Esophagus squamous epithelium (tissue), 5 donors: ENCODE data around the gene CIAO3. TPM values are rescaled to one million over a fixed set of nuclear protein-coding genes. Genes with fewer than 3 reads are reported as not detected.

Source experiments
- DNase-seq: peaks from one replicate; lab custom pipeline; 2025; lab: John Stamatoyannopoulos, UW
- H3K27ac ChIP-seq, 4 donors: fragments of 200-600 bp; sonication (generic); one replicate each; pipeline ENCODE4 v1.5.1; 2016 to 2019; ENCODE audit warnings: mild to moderate bottlenecking in 1 of 4
- H3K27me3 ChIP-seq, 4 donors: fragments of 200-600 bp; sonication (generic); 1 replicate in 3 of 4; 2 replicates in 1 of 4; pipeline versions ENCODE4 v1.5.1 to v1.6.0; 2017 to 2021; ENCODE audit warnings: antibody characterized with exemption in 1 of 4
- H3K36me3 ChIP-seq, 3 donors: fragments of 200-600 bp; sonication (generic); one replicate each; pipeline ENCODE4 v1.5.1; 2016 to 2019
- H3K4me1 ChIP-seq, 3 donors: fragments of 200-600 bp; sonication (generic); one replicate each; pipeline ENCODE4 v1.5.1; 2017 to 2019
- H3K4me3 ChIP-seq, 4 donors: fragments of 200-600 bp; sonication (generic); 1 replicate in 3 of 4; 2 replicates in 1 of 4; pipeline ENCODE4 v1.5.1; 2016 to 2019; ENCODE audit warnings: mild to moderate bottlenecking in 2 of 4, moderate library complexity in 1 of 4
- H3K9me3 ChIP-seq, 3 donors: fragments of 200-600 bp; sonication (generic); one replicate each; pipeline ENCODE4 v1.5.1; 2016 to 2019
- POLR2A ChIP-seq, 4 donors: fragments of 450-650 bp; IDR thresholded peaks; one replicate each; pipeline ENCODE4 v1.6.1; 2017; ENCODE audit warnings: antibody characterized with exemption in 4 of 4, mild to moderate bottlenecking in 4 of 4, moderate library complexity in 3 of 4
- WGBS, 2 donors: methylation state at CpG; one replicate each; pipeline ENCODE4 v1.1.5; 2018; 5-methylcytosine and 5-hydroxymethylcytosine counted together
- intact Hi-C: fragments of 100-400 bp; cut with DNase I; formaldehyde crosslinking; loops from one replicate; pipeline ENCODE4 v1.15.0; 2022
- total RNA-seq, 4 donors: library from RNA; depleted of rRNA; stranded (reverse); fragments of >200 nt; gene quantifications; one replicate each; pipeline ENCODE4 v1.1.0, GENCODE V29; 2016
- TF ChIP-seq, protein P1 (sequence below), 6 experiments: fragments of 450-650 bp in 4 of 6; fragments of 200-600 bp in 2 of 6; sonication (generic) in 2 of 6; IDR thresholded peaks; one replicate each; pipeline ENCODE4 v1.5.1; 2016 to 2019; ENCODE audit warnings: antibody characterized with exemption in 6 of 6, mild to moderate bottlenecking in 4 of 6, moderate library complexity in 4 of 6
- donor health status: DM: yes; HTN: yes; CAD: no.

The CIAO3 gene
- total RNA-seq, 4 donors from 2014 or later: 29.7 to 34.5 (median 33.2) TPM

DNA sequence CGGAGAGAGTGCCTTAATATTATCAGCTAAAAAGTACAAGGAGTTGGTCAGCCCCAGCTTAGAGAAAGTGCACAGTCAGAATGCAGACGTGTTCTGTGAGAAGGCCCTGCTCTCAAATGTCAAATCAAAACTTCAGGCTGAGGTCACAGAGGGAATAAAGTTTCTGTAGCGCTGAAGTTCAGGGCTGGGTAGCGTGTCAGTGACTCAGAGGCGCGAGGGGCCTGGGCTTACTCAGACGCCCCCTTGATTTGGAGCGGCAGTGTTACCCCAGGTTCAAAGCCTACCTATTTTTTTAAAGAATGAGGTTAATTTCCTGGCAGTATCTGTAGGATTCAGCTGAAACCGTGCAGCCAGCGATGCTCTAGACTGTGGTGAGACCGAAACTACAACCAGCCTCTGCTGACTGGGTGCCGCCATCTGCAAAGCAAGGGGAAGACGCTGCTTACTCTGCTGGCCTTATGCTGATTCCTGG is 4.8 kb downstream of the CIAO3 start:
- H3K36me3 ChIP-seq: peaks cover 35 to 84% (median 35%) of the 10 kb centered on the region in 3 donors
- 89 to 90% methylated on average over 10 to 13 of the region's 13 CpGs for WGBS, 2 donors
- intact Hi-C loops: no loop called here
- peaks cover 11 to 25% (median 11%) of the 10 kb centered on the region in 3 donors for H3K4me1 ChIP-seq
- TF ChIP-seq POLR2A (IDR thresholded peaks at IDR 0.05): no peak
- TF ChIP-seq, protein P1, sequence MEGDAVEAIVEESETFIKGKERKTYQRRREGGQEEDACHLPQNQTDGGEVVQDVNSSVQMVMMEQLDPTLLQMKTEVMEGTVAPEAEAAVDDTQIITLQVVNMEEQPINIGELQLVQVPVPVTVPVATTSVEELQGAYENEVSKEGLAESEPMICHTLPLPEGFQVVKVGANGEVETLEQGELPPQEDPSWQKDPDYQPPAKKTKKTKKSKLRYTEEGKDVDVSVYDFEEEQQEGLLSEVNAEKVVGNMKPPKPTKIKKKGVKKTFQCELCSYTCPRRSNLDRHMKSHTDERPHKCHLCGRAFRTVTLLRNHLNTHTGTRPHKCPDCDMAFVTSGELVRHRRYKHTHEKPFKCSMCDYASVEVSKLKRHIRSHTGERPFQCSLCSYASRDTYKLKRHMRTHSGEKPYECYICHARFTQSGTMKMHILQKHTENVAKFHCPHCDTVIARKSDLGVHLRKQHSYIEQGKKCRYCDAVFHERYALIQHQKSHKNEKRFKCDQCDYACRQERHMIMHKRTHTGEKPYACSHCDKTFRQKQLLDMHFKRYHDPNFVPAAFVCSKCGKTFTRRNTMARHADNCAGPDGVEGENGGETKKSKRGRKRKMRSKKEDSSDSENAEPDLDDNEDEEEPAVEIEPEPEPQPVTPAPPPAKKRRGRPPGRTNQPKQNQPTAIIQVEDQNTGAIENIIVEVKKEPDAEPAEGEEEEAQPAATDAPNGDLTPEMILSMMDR (IDR thresholded peaks at IDR 0.05): no peak
- no peaks in the 10 kb centered on the region for H3K9me3 ChIP-seq
- DNase-seq: no peak
- no peak overlapping the region for H3K27ac ChIP-seq
- no peaks in the 10 kb centered on the region for H3K27me3 ChIP-seq
- no peak overlapping the region for H3K4me3 ChIP-seq

DNA sequence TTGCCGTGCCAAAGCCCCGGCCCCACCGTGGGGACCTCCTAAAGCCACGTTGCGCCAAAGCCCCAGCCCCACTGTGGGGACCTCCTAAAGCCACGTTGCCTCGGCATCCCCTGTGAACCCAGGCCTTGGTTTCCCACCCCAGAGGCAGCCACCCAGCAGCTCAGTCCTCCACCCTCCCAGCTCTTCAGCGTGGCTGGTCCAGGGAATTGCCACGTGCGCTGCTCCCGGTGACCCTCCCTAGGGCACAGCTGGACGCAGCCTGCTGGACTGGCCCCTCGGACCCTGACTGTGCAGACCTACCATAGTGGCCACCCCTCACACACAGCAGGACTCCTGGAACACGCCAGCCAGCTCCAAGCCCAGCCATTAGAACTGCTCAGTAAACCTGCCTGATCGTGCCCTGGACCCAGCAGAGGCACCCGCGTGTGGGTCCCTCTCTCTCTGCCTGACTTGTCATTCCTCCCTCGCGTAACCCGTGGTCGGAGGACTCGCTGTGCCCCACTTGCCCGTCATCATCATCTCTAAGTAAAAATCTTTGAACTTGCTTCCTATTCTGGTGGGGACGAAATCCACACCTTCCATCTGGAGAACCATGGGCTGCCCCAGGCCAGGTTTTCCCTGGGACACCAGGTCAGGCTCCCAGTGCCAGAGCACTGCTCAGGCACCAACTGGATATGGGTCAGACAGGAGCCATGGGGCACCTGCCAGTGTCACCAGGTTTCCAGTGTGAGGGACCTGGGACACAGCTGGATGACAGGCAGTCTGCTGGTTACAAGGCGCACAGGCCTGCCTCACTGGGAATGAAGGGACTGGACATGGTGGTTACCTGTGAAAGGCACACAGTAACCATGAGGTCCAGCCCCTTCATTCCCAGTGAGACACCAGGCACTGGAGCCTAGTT is 5.6 kb downstream of the CIAO3 start:
- Histone ChIP-seq H3K27me3 (no peaks in the 10 kb centered on the region), H3K27ac (no peak overlapping the region), H3K4me1 (peaks cover 8 to 20% (median 10%) of the 10 kb centered on the region in 3 donors), H3K36me3 (peaks cover 35 to 92% (median 42%) of the 10 kb centered on the region in 3 donors), H3K9me3 (no peaks in the 10 kb centered on the region), H3K4me3 (no peak overlapping the region)
- TF ChIP-seq POLR2A (IDR thresholded peaks at IDR 0.05): no peak
- TF ChIP-seq, protein P1 (IDR thresholded peaks at IDR 0.05): no peak
- no peak for DNase-seq
- intact Hi-C loops: no loop called here
- 89 to 93% methylated on average over 11 to 13 of the region's 25 CpGs for WGBS, 2 donors

DNA sequence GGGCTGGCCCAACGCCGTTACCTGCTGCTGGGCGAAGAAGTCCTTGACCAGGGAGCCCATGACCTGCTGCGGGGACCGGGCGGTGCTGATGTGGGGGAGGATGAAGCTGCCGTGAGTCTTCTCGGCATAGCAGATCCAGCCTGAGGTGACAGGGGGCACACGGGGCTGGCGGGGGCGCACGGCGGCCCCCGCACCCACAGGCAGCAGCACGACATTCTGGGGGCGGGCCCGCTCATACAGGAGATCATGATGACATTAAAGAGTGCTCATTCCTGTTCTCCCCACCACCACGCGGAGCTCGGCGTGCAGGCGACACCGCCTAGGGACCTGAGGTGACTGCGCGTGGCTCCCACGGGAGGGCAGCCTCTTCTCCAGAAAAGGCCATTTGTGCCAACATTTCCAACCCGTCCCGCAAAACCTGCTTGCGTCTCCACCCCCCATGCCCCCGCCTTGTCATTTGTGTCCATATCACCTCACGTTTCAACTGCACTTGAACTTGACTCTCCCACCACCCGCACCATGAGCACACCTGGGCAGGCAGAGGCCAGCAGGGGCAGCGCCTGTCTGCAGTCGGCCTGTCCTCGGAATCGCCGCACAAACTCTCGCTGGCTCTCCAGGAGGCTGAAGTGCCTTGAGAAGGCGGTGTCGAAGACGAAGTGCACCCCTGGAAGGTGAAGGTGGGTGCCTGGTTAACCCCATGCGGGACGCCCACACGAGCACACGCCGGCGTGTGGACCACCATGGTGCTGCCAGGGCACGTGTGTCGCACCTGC is 6.4 kb downstream of the CIAO3 start:
- intact Hi-C loops: no loop called here
- 84 to 89% methylated on average over 21 to 27 of the region's 49 CpGs for WGBS, 2 donors
- TF ChIP-seq, protein P1 (IDR thresholded peaks at IDR 0.05): no peak
- TF ChIP-seq POLR2A (IDR thresholded peaks at IDR 0.05): no peak
- H3K27me3 ChIP-seq: peaks cover 0 to 1% (median 0%) of the 10 kb centered on the region in 4 donors
- no peaks in the 10 kb centered on the region for H3K9me3 ChIP-seq
- no peak overlapping the region for H3K4me3 ChIP-seq
- H3K4me1 ChIP-seq: peaks cover 0 to 12% (median 3%) of the 10 kb centered on the region in 3 donors
- peaks cover 35 to 93% (median 42%) of the 10 kb centered on the region in 3 donors for H3K36me3 ChIP-seq
- DNase-seq: no peak
- H3K27ac ChIP-seq: no peak overlapping the region

DNA sequence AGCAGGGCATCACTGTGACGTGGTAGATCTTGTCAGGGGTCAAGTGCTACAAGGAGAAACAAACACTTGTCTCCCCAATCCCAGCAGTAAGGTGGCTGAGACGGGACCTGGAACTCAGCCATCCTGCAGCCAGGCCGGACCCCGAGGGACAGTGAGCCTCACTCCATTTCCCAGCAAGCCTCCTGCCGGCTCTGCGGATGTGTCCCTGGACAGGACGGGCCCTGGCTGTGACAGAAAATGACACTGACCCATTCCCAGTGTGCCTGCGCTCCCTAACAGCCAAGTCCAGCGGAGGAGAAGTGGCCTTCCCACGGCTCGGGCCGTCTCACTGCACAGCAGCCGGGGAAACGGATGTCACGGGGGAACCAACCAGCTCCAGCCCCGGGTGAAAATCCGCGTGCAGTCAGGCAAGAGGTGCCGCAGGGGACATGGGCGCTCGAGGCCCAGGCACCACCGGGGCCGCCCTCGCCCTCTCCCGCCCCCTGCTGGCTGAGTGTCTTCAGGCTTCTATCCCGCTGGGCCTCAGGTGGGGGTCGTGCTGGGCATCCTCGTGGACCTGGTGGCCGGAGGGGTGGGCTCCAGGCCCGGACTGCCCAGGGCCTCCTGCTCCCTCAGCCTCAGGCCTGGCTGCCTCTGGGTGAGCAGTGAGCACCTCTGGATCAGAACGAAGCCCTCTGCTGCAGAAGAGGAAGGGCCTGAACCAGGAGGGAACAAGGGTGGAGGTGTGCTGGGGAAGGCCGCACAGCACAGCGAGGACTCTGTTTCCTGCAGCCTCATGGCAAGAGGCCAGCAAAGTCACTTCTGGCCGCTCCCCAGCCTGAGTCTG is 7.2 kb downstream of the CIAO3 start:
- DNase-seq: no peak
- no peak overlapping the region for H3K4me3 ChIP-seq
- intact Hi-C loops: no loop called here
- peaks cover 5 to 15% (median 6%) of the 10 kb centered on the region in 3 donors for H3K4me1 ChIP-seq
- H3K9me3 ChIP-seq: no peaks in the 10 kb centered on the region
- no peak overlapping the region for H3K27ac ChIP-seq
- 90 to 94% methylated on average over 2 to 3 of the region's 34 CpGs for WGBS, 2 donors
- peaks cover 35 to 85% (median 42%) of the 10 kb centered on the region in 3 donors for H3K36me3 ChIP-seq
- H3K27me3 ChIP-seq: peaks cover 0 to 9% (median 0%) of the 10 kb centered on the region in 4 donors
- TF ChIP-seq, protein P1 (IDR thresholded peaks at IDR 0.05): peak in 2 of 6 experiments; percentile 13 to 17
- no peak for TF ChIP-seq POLR2A (IDR thresholded peaks at IDR 0.05)
